Peyer's patch (tissue), 4 donors: ENCODE data around the gene HERPUD1. TPM values are rescaled to one million over a fixed set of nuclear protein-coding genes. Genes with fewer than 3 reads are reported as not detected.
"Not testable (repeated sequence)": the region's sequence is repeated elsewhere in the genome, so short reads cannot be mapped to it uniquely, and the experiment has no call there.

Source experiments
- DNase-seq, 3 donors: peaks; one replicate each; pipeline ENCODE4 v3.0.0-alpha.2; 2017 to 2019
- H3K27ac ChIP-seq, 4 donors: fragments of 200-600 bp; sonication (generic); one replicate each; pipeline ENCODE4 v1.5.1; 2016 to 2019
- H3K27me3 ChIP-seq, 2 donors: fragments of 200-600 bp; sonication (generic); one replicate each; pipeline ENCODE4 v1.5.1; 2019
- H3K36me3 ChIP-seq, 3 donors: fragments of 200-600 bp; sonication (generic); one replicate each; pipeline ENCODE4 v1.5.1; 2016 to 2019
- H3K4me1 ChIP-seq, 4 donors: fragments of 200-600 bp; sonication (generic); one replicate each; pipeline ENCODE4 v1.5.1; 2016 to 2019
- H3K4me3 ChIP-seq, 4 donors: fragments of 200-600 bp; sonication (generic); 1 replicate in 3 of 4; 2 replicates in 1 of 4; pipeline ENCODE4 v1.5.1; 2016 to 2019; ENCODE audit warnings: mild to moderate bottlenecking in 1 of 4
- H3K9me3 ChIP-seq, 4 donors: fragments of 200-600 bp; sonication (generic); one replicate each; pipeline ENCODE4 v1.5.1; 2016 to 2019; ENCODE audit warnings: mild to moderate bottlenecking in 1 of 4
- CTCF ChIP-seq, 6 experiments: fragments of 450-650 bp in 4 of 6; fragments of 200-600 bp in 2 of 6; sonication (generic) in 1 of 6; IDR thresholded peaks; one replicate each; pipeline ENCODE4 v1.5.1; 2017 to 2019; ENCODE audit warnings: antibody characterized with exemption in 6 of 6, mild to moderate bottlenecking in 3 of 6, moderate library complexity in 1 of 6
- POLR2A ChIP-seq, 2 donors: fragments of 450-650 bp; IDR thresholded peaks; one replicate each; pipeline ENCODE4 v1.5.1; 2017; ENCODE audit warnings: antibody characterized with exemption in 2 of 2, mild to moderate bottlenecking in 2 of 2, moderate library complexity in 2 of 2
- total RNA-seq, 4 donors: library from RNA; depleted of rRNA; stranded (reverse); fragments of >200 nt; gene quantifications; one replicate each; pipeline ENCODE4 v1.1.0, GENCODE V29; 2016

HERPUD1 gene
- total RNA-seq, 4 donors from 2014 or later: 86.0 to 143 (median 108) TPM

GRCh38 chr16:56990407-56991286 lies 58.7 kb downstream of the HERPUD1 start:
- Histone ChIP-seq H3K27ac (peak overlapping the region; percentile 84 to 95 (median 86)), H3K4me1 (peaks cover 0 to 35% (median 15%) of the 10 kb centered on the region in 4 donors), H3K4me3 (peak overlapping the region; percentile 68 to 83 (median 79)), H3K27me3 (no peaks in the 10 kb centered on the region), H3K9me3 (no peaks in the 10 kb centered on the region), H3K36me3 (no peaks in the 10 kb centered on the region)
- peak in 1 of 3 donors; percentile 50 for DNase-seq
- TF ChIP-seq POLR2A (IDR thresholded peaks at IDR 0.05): no peak
- TF ChIP-seq CTCF (IDR thresholded peaks at IDR 0.05): no peak

GRCh38 chr16:56992431-56992830 lies 60.5 kb downstream of the HERPUD1 start:
- not testable (repeated sequence) for H3K27me3 ChIP-seq, H3K9me3 ChIP-seq, H3K36me3 ChIP-seq
- peak in 1 of 3 donors; percentile 21 for DNase-seq
- Histone ChIP-seq H3K4me3 (peak overlapping the region in 2 of 4 donors; percentile 26 to 81), H3K4me1 (peaks cover 0 to 39% (median 15%) of the 10 kb centered on the region in 4 donors), H3K27ac (peak overlapping the region in 3 of 4 donors; percentile 84 to 95 (median 86))

- Histone ChIP-seq H3K27me3 (no peaks in the 10 kb centered on the region), H3K4me3 (no peak overlapping the region), H3K9me3 (no peaks in the 10 kb centered on the region), H3K4me1 (peaks cover 0 to 33% (median 13%) of the 10 kb centered on the region in 4 donors), H3K36me3 (peaks cover 0 to 7% (median 0%) of the 10 kb centered on the region in 3 donors), H3K27ac (no peak overlapping the region)
- TF ChIP-seq POLR2A (IDR thresholded peaks at IDR 0.05): no peak
- no peak for TF ChIP-seq CTCF (IDR thresholded peaks at IDR 0.05)
- no peak for DNase-seq
Measured at GRCh38 chr16:56993204-56993603, 61.3 kb downstream of the HERPUD1 start.

DNA sequence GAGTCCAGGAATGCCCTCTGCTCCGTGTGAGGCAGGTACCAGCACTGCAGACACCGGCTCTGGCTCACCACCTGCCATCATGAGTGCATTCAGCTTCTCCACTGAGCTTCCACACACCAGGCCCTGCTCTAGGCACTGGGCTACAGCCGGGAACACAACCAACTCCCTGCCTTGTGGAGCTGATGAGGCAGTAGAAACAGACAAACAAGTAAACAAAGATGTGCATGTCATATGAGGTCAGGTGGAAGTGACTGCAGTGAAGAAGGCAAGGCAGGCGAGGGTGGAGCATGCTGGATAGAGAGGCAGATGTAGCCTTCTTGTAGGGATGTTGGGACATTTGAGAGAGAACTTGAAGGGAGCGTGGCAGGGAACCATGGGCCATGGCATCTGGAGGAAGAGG lies 62.4 kb downstream of the HERPUD1 start:
- peaks cover 0 to 7% (median 0%) of the 10 kb centered on the region in 3 donors for H3K36me3 ChIP-seq
- no peak for TF ChIP-seq CTCF (IDR thresholded peaks at IDR 0.05)
- TF ChIP-seq POLR2A (IDR thresholded peaks at IDR 0.05): no peak
- no peaks in the 10 kb centered on the region for H3K27me3 ChIP-seq
- H3K4me3 ChIP-seq: no peak overlapping the region
- peaks cover under 1 to 23% (median 11%) of the 10 kb centered on the region in 4 donors for H3K4me1 ChIP-seq
- no peaks in the 10 kb centered on the region for H3K9me3 ChIP-seq
- DNase-seq: peak in 1 of 3 donors; percentile 40
- H3K27ac ChIP-seq: peak overlapping the region in 1 of 4 donors; percentile 58

Other genes starting within 250 kb of the HERPUD1 start
- 1,000 to 10,000 TPM in 1 of 4 donors, 100 to 1,000 TPM in 3; 121 to 1,155 (median 305) TPM for gene MT1X, start 249.7 kb upstream of the HERPUD1 start, total RNA-seq
- gene NUP93, start 202.0 kb upstream of the HERPUD1 start, total RNA-seq: 100 to 1,000 TPM in 1 of 4 donors, 10 to 100 TPM in 3; 27.3 to 195 (median 31.4) TPM
- not detected for gene SLC12A3, start 66.9 kb upstream of the HERPUD1 start, total RNA-seq
- 1 to 10 TPM in 1 of 4 donors, not detected in 3; 2.5 TPM for gene CETP, start 29.8 kb downstream of the HERPUD1 start, total RNA-seq
- 100 to 1,000 TPM in 1 of 4 donors, 10 to 100 TPM in 3; 47.6 to 314 (median 80.8) TPM for gene NLRC5, start 57.4 kb downstream of the HERPUD1 start, total RNA-seq
- gene CPNE2, start 160.4 kb downstream of the HERPUD1 start, total RNA-seq: 10 to 100 TPM; 26.4 to 73.9 (median 64.8) TPM